Natural killer cell (primary cell): ENCODE data around the gene REELD1. TPM values are rescaled to one million over a fixed set of nuclear protein-coding genes. Genes with fewer than 3 reads are reported as not detected.

Experiments used
- ATAC-seq, 3 donors: fragments of 150-1000 bp in 2 of 3; fragments of 200-7000 bp in 1 of 3; cut with Tn5 transposase; 1 replicate in 1 of 3; 2 replicates in 2 of 3; pipeline ENCODE4 v1.10.0; 2021; ENCODE audit warnings: mild to moderate bottlenecking in 2 of 3, moderate library complexity in 2 of 3
- DNase-seq, 2 donors: peaks; one replicate each; pipeline versions ENCODE4 v3.0.0 to v3.0.0-alpha.2; 2013 to 2021; ENCODE audit warnings: mixed read lengths in 1 of 2
- H3K27ac ChIP-seq: one replicate; pipeline ENCODE4 v1.5.1; 2013; ENCODE audit warnings: mild to moderate bottlenecking, low read length
- H3K27me3 ChIP-seq: one replicate; pipeline ENCODE4 v1.6.1; 2013; ENCODE audit warnings: low read length; ENCODE audit not compliant: control insufficient read depth, insufficient read depth
- H3K36me3 ChIP-seq: one replicate; pipeline ENCODE4 v1.6.1; 2013; ENCODE audit warnings: low read length; ENCODE audit not compliant: control insufficient read depth, insufficient read depth
- H3K4me1 ChIP-seq: one replicate; pipeline ENCODE4 v1.6.1; 2013; ENCODE audit warnings: low read length; ENCODE audit not compliant: control insufficient read depth, insufficient read depth
- H3K4me3 ChIP-seq: one replicate; pipeline ENCODE4 v1.5.1; 2013; ENCODE audit warnings: low read length
- H3K9me3 ChIP-seq: one replicate; pipeline ENCODE4 v1.6.1; 2013; ENCODE audit warnings: low read length; ENCODE audit not compliant: control insufficient read depth, insufficient read depth
- H3K27ac Mint-ChIP-seq, 2 donors: one replicate each; pipeline ENCODE4 v1.8.0; 2022; ENCODE audit warnings: mild to moderate bottlenecking in 2 of 2, mixed read lengths in 2 of 2, moderate library complexity in 1 of 2
- H3K27me3 Mint-ChIP-seq, 2 donors: one replicate each; pipeline ENCODE4 v1.8.0; 2022; ENCODE audit warnings: low read depth in 2 of 2, mixed read lengths in 2 of 2
- H3K36me3 Mint-ChIP-seq: one replicate; pipeline ENCODE4 v1.8.0; 2022; ENCODE audit warnings: mixed read lengths
- H3K4me1 Mint-ChIP-seq, 2 donors: one replicate each; pipeline ENCODE4 v1.8.0; 2022; ENCODE audit warnings: mixed read lengths in 2 of 2
- H3K4me3 Mint-ChIP-seq: one replicate; pipeline ENCODE4 v1.8.0; 2022; ENCODE audit warnings: mild to moderate bottlenecking, moderate library complexity, mixed read lengths
- H3K9me3 Mint-ChIP-seq, 2 donors: one replicate each; pipeline ENCODE4 v1.8.0; 2022; ENCODE audit warnings: mixed read lengths in 2 of 2
- CTCF ChIP-seq: fragments of 200-600 bp; IDR thresholded peaks from one replicate; pipeline ENCODE4 v1.8.0; 2022; ENCODE audit warnings: antibody characterized with exemption
- WGBS: methylation state at CpG from one replicate; pipeline ENCODE4 v1.1.7; 2013; ENCODE audit warnings: missing lambda C conversion rate; ENCODE audit not compliant: insufficient coverage; 5-methylcytosine and 5-hydroxymethylcytosine counted together
- intact Hi-C: fragments of 100-400 bp; cut with micrococcal nuclease; formaldehyde crosslinking; loops from one replicate; pipeline ENCODE4 v1.14.2; 2022
- total RNA-seq, 4 donors: library from RNA; stranded (reverse); fragments of 120-200 nt in 1 of 4; gene quantifications; one replicate each; pipeline versions ENCODE4 v1.2.3 to v1.2.4, GENCODE V29; 2013 to 2022

The REELD1 gene
- total RNA-seq, 3 donors from 2014 or later (not counting 1 experiment from before 2014, with no cell fraction given), result 0.72 to 2.2 (median 1.1) TPM

GRCh38 chr4:146273204-146273901 lies 59.0 kb downstream of the REELD1 start:
- no peak for DNase-seq
- Histone ChIP-seq H3K4me3 (no peak overlapping the region), H3K27ac (no peak overlapping the region), H3K9me3 (no peaks in the 10 kb centered on the region), H3K36me3 (no peaks in the 10 kb centered on the region), H3K27me3 (no peaks in the 10 kb centered on the region), H3K4me1 (no peaks in the 10 kb centered on the region)
- no peak for TF ChIP-seq CTCF
- no peaks in the 10 kb centered on the region for H3K36me3 Mint-ChIP-seq
- intact Hi-C loops, result no loop called here
- H3K27me3 Mint-ChIP-seq, result no peaks in the 10 kb centered on the region
- no peaks in the 10 kb centered on the region for H3K9me3 Mint-ChIP-seq
- H3K4me3 Mint-ChIP-seq, result no peak overlapping the region
- no peak overlapping the region for H3K27ac Mint-ChIP-seq
- 68% methylated on average over 3 of the region's 5 CpGs for WGBS
- ATAC-seq, result no peak
- no peaks in the 10 kb centered on the region for H3K4me1 Mint-ChIP-seq

- 100% methylated on average over 1 of the region's 1 CpG for WGBS
- H3K9me3 ChIP-seq, result no peaks in the 10 kb centered on the region
- H3K27me3 Mint-ChIP-seq, result no peaks in the 10 kb centered on the region
- intact Hi-C loops, result no loop called here
- H3K4me3 ChIP-seq, result no peak overlapping the region
- no peak overlapping the region for H3K27ac ChIP-seq
- no peaks in the 10 kb centered on the region for H3K27me3 ChIP-seq
- H3K36me3 Mint-ChIP-seq, result no peaks in the 10 kb centered on the region
- TF ChIP-seq CTCF, result no peak
- H3K4me1 ChIP-seq, result no peaks in the 10 kb centered on the region
- ATAC-seq (no peak), DNase-seq (no peak)
- no peak overlapping the region for H3K27ac Mint-ChIP-seq
- H3K9me3 Mint-ChIP-seq, result no peaks in the 10 kb centered on the region
- H3K36me3 ChIP-seq, result no peaks in the 10 kb centered on the region
- H3K4me3 Mint-ChIP-seq, result no peak overlapping the region
- no peaks in the 10 kb centered on the region for H3K4me1 Mint-ChIP-seq
Observed at GRCh38 chr4:146274774-146275173, 60.4 kb downstream of the REELD1 start.

GRCh38 chr4:146275370-146275769 lies 61.0 kb downstream of the REELD1 start:
- Mint-ChIP-seq H3K27ac (no peak overlapping the region), H3K4me1 (no peaks in the 10 kb centered on the region), H3K27me3 (no peaks in the 10 kb centered on the region), H3K36me3 (no peaks in the 10 kb centered on the region), H3K4me3 (no peak overlapping the region), H3K9me3 (no peaks in the 10 kb centered on the region)
- H3K9me3 ChIP-seq, result no peaks in the 10 kb centered on the region
- no peaks in the 10 kb centered on the region for H3K36me3 ChIP-seq
- no peak overlapping the region for H3K4me3 ChIP-seq
- ATAC-seq (no peak), DNase-seq (no peak)
- no peaks in the 10 kb centered on the region for H3K27me3 ChIP-seq
- no peak overlapping the region for H3K27ac ChIP-seq
- intact Hi-C loops, result no loop called here
- no peak for TF ChIP-seq CTCF
- H3K4me1 ChIP-seq, result no peaks in the 10 kb centered on the region

- no peaks in the 10 kb centered on the region for H3K9me3 ChIP-seq
- TF ChIP-seq CTCF, result no peak
- intact Hi-C loops, result no loop called here
Observed at GRCh38 chr4:146278986-146279385, 64.6 kb downstream of the REELD1 start.

More at GRCh38 chr4:146278986-146279385, 64.6 kb downstream of the REELD1 start:
- H3K4me1 Mint-ChIP-seq, result no peaks in the 10 kb centered on the region
- H3K4me3 Mint-ChIP-seq, result no peak overlapping the region
- H3K4me1 ChIP-seq, result no peaks in the 10 kb centered on the region
- WGBS, result 100% methylated on average over 1 of the region's 1 CpG
- H3K36me3 ChIP-seq, result no peaks in the 10 kb centered on the region
- no peak overlapping the region for H3K27ac Mint-ChIP-seq
- no peaks in the 10 kb centered on the region for H3K36me3 Mint-ChIP-seq
- ATAC-seq, result no peak
- H3K27ac ChIP-seq, result no peak overlapping the region
- DNase-seq, result no peak
- H3K27me3 Mint-ChIP-seq, result no peaks in the 10 kb centered on the region
- H3K4me3 ChIP-seq, result no peak overlapping the region
- no peaks in the 10 kb centered on the region for H3K9me3 Mint-ChIP-seq
- H3K27me3 ChIP-seq, result no peaks in the 10 kb centered on the region
